HG02798 (cell line): ENCODE data around the gene WDCP.
"Not testable (repeated sequence)": the region's sequence is repeated elsewhere in the genome, so short reads cannot be mapped to it uniquely, and the experiment has no call there.

Experiments used
- ATAC-seq: cut with Tn5 transposase; IDR thresholded peaks from one replicate; pipeline ENCODE4 v1.9.1; 2021; ENCODE audit warnings: mild to moderate bottlenecking; ENCODE audit not compliant: unreplicated experiment, poor library complexity

WDCP gene, protein sequence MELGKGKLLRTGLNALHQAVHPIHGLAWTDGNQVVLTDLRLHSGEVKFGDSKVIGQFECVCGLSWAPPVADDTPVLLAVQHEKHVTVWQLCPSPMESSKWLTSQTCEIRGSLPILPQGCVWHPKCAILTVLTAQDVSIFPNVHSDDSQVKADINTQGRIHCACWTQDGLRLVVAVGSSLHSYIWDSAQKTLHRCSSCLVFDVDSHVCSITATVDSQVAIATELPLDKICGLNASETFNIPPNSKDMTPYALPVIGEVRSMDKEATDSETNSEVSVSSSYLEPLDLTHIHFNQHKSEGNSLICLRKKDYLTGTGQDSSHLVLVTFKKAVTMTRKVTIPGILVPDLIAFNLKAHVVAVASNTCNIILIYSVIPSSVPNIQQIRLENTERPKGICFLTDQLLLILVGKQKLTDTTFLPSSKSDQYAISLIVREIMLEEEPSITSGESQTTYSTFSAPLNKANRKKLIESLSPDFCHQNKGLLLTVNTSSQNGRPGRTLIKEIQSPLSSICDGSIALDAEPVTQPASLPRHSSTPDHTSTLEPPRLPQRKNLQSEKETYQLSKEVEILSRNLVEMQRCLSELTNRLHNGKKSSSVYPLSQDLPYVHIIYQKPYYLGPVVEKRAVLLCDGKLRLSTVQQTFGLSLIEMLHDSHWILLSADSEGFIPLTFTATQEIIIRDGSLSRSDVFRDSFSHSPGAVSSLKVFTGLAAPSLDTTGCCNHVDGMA

DNA sequence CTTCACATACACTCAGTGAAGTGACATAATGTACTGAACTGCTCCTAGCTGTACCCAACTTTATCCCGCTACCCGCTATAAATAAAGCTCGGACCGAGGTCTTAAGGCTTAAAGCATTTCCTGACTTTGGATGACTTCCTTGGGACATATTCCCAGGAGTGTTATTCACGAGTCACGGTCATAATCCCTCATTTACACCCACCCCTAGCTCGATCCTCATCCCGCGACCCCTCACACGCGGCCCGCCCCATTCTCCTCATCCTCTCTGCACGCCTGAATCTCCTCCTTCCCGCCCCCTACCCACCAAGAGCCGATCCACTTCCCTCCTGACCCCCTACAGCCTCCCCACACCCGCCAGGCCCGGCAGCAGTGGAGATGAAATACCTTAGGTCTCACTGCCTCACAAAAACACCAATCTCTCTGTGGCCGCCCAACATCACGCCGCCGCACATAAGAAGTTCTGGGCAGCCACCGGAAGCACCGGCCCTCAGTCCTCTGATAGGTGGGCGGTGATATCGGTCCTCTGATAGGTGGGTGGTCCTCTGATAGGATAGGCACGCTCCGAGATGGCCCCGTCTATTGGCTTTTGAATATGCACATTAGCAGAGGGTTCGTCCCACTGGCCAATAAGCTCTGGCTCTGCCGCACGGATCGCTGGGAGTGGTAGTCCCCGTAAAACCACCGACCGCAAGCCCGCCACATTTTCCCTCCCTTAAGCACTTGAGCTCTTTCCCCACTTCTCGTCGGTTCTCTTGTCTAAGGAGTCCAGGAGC is at the start of gene WDCP:
WDCP (minus strand) TSS at position 462 of the 773 bp plus-strand sequence. CDS start 7,897 bp downstream, outside the sequence.
- ATAC-seq, result peak; percentile 99

DNA sequence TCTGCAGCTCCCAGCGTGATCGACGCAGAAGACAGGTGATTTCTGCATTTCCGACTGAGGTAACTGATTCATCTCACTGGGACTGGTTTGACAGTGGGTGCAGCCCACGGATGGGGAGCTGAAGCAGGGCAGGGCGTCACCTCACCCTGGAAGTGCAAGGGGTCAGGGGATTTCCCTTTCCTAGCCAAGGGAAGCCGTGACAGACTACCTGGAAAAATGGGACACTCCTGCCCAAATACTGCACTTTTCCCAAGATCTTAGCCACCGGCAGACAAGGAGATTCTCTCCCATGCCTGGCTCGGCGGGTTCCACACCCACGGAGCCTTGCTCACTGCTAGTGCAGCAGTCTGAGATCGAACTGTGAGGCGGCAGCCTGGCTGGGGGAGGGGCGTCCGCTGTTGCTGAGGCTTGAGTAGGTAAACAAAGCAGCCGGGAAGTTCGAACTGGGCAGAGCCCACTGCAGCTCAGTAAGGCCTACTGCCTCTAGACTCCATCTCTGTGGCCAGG is 48.0 kb upstream of the WDCP start:
- ATAC-seq, result not testable (repeated sequence)

DNA sequence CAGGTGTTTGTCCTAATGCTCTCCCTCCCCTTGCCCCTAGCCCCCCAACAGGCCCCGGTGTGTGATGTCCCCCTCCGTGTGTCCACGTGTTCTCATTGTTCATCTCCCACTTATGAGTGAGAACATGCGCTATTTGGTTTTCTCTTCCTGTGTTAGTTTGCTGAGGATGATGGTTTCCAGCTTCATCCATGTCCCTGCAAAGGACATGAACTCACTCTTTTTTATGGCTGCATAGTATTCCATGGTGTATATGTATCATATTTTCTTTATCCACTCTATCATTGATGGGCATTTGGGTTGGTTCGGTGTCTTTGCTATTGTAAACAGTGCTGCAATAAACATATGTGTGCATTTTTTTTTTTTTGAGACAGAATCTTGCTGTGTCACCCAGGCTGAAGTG is 46.1 kb upstream of the WDCP start:
- ATAC-seq, result not testable (repeated sequence)

DNA sequence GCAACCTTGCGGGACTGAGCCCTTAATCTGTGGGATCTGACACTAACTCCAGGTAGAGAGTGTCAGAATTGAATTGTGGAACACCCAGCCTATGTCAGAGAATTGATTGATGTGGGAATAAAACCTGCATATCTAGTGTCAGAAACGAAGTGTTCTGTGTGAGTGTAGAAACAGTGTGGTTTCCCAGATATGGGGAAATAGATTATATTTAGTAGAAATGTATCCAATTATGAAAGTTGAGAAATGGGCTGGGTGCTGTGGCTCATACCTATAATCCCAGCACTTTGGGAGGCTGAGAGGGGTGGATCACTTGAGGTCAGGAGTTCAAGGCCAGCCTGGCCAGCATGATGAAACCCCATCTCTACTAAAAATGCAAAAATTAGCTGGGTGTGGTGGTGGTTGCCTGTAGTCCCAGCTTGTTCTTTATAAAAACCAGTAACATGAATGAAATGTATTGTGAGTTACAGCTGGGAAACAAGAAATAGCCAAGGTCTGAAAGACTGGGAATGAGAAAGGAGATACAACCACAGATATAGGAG is 41.7 kb upstream of the WDCP start:
- no peak for ATAC-seq

DNA sequence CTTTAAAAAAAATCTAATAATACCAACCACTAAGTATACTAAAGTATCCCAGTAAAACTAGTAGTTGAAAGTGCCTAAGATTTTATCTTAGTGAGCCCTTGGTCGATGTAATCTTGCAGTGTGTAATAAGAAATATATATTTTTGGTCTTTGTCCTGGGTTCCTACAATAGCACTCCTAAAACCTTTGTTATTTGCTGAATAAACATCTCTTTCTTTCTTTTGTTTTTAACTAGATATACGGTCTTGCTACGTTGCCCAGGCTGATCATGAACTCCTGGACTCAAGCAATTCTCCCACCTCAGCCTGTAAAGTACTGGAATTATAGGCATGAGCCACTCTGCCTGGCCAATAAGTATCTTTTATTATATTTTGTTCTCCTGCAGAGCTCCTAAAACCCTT is 39.8 kb upstream of the WDCP start:
- ATAC-seq, result no peak

DNA sequence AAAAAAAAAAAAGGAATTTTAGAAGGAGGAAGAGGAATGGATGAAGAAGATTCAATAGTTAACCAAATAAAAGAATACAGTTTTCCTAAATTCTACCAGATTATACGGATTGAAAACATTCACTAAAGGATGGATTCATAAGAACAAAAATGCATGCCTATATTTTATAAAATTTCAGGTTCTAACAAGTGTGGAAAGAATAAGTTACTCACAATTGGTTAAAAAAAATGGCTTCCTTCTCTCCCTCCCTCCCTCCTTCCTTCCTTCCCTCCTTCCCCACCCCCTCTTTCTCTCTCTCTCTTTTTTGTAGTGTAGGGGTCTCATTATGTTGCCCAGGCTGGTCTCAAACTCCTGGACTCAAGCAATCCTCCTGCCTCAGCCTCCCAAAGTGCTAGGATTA is 39.0 kb upstream of the WDCP start:
- ATAC-seq, result no peak

DNA sequence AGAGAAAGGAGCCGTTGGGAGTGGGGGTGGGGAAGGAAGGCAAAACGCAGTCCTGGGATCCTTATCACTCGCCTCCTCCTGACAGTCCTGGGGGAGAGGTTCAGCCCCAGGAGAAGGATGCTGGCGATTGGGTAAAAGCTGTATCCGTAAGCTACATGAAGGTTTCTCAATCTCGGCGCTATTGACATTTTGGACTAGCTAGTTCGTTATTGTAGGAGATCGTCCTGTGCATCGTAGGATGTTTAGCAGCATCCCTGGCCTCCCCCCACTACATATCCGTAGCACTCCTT is 38.0 kb upstream of the WDCP start:
- no peak for ATAC-seq

DNA sequence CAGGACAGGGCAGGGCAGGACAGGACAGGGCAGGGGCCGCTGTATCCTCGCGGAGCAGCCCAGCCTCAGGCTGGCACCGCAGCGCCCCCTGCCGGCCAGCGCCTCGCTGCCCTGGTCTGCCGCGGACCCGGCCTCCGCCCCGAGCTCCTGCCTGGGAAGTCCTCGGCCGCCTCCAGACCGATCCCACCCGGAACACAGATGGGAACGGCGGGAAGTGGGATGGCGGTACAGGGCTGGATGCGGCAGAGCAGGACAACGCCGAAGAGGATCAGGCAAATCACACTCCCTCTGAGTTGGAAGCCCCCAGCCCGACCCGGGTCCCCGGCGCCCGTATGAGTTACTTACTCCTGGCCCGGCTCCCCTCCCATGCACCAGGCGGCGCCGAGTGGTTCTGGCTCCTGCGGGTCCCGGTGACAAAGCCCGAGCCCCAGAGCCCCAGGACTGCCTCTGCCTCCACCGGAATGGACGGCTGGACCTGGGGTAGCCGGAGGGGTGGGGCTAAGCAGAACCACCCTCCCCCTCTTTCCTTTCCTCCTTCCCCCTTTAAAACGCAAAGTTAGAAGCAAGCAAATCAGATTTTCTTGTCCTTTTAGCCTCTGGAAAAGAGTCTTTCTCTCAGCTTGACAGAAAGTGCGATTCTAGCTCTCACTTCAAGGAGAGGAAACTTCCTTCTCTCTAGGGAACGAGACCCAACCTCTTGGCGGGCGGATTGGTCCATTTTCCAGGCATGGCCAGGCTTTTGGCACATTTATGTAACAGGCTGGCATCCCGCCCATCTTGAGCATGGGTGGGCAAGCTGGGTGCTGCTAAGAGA is 37.4 kb upstream of the WDCP start, which contains the start of gene TP53I3:
TP53I3 (minus strand) TSS at position 449 of the 814 bp plus-strand sequence. CDS start 508 bp downstream, outside the sequence.
- ATAC-seq, result peak; percentile 84

DNA sequence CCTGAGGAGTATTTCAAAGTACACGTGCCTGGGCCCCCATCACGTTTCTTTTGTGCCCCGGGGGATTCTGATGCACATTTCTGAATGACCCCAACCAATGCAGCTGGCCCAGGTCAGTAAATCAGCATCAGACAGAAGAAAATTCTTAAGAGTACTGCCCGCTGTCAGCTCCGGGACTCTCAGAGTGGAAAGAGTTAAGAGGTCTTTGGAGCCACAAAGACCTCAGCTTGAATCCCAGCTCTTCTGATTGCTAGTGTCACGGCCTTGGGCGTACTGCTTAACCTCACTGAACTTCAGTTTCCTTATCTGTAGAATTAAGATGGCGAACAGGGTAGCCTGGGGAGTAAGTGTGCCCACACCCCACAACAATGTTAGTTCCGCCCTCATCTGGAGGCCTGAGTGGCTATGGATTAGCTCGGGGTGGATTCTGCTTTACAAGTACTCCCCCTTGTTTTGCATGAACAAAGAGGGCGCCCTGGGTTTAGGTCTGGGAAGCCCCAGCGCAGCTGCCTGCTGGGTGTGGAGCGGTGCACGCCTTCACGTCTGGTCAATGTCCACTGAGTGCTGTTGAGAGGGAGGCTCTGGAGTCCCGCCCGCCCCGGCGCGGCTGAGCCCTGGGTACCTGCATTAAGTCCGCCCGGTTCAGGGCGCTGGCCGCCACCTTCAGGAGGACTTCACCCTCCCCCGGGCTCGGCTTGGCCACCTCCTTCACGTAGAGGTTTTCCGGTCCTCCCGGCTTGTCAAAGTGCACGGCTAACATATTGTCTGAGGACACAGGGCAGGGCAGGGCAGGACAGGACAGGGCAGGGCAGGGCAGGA is 36.6 kb upstream of the WDCP start:
- ATAC-seq, result peak; percentile 79

DNA sequence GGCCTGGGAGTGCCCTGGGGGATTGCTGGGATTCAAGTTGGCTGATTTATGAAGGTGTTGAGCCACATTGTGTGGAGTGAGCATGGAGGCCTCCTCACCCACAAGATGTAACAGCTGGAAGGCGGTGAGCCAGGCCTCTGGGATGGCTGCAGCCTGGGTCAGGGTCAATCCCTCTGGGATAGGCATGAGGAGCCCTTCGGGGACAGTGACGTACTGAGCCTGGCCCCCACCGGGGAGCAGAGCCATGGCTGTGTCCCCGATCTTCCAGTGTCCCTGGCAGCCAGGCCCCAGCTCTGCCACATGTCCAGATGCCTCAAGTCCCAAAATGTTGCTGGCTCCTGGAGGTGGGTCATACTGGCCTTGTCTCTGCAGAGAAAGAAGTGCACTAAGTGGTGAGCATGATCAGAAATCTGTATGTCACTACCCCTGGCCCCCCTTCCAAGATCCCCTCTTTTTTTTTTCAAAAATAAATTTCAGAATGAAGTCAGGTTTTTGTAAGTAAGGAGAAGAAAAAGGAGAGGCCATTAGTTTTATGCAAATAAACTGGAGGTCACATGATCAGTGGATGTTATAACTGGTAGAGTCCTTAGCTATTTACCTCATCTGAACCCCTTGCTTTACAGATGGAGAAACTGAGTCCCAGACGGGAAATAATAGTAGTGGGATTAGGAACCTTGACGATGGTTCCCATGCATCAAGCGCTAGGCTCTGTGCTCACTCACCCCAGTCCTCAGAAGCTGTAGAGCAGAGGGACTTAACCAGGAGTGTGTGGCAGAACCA is 35.8 kb upstream of the WDCP start:
- ATAC-seq, result no peak

DNA sequence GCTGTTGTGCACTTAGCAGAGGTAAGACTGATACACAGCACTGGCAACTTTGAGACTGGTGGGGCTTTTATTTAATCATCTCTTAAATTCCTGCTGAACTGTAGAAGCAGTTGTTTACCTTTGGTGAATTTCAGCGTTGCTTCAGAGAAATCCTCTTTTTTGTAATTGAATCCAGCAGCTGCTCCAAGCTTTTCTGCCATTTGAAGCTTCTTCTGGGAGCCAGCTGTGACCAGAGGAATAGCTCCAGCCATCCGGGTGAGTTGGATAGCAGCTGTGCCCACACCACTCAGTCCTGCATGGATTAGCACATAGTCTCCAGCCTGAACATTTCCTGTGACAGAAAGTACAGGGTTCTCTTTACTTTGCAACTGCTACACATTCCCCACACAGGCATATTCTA is 33.5 kb upstream of the WDCP start:
- ATAC-seq, result no peak

DNA sequence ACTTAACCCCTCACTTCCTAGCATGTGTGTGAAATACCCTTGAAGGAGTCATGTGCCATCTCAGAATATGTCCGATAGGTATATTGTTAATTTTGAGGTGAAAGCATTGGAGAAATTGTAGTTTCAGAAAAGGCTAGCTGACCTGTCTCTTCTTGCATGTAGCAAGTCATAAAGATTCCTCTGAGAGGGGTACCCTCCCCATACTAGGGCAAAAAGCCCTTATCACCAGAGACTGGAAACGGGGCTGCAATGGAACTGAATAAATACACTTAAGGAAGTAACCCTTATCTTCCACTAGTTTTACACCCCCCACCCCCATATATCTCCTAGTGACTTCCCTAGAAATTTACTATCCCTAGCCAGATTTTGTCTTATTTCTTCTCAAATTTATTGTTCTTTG is 30.7 kb upstream of the WDCP start:
- no peak for ATAC-seq

DNA sequence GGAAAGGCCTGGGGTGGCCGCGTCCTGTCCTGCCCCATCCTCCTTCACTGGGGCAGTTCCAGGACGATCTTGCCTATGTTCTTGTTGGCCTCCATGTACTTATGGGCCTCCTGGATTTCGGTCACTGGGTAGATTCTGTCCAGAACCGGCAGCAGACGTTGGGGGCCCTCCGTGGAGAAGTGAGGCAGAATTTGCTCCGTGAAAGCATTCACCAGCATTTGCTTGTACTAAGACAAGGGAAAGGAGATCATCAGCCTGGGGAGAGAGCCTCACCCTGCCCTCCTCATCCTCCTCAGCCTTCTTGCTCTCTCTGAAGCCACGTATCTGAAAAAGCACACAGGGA is 30.3 kb upstream of the WDCP start:
- ATAC-seq, result no peak

DNA sequence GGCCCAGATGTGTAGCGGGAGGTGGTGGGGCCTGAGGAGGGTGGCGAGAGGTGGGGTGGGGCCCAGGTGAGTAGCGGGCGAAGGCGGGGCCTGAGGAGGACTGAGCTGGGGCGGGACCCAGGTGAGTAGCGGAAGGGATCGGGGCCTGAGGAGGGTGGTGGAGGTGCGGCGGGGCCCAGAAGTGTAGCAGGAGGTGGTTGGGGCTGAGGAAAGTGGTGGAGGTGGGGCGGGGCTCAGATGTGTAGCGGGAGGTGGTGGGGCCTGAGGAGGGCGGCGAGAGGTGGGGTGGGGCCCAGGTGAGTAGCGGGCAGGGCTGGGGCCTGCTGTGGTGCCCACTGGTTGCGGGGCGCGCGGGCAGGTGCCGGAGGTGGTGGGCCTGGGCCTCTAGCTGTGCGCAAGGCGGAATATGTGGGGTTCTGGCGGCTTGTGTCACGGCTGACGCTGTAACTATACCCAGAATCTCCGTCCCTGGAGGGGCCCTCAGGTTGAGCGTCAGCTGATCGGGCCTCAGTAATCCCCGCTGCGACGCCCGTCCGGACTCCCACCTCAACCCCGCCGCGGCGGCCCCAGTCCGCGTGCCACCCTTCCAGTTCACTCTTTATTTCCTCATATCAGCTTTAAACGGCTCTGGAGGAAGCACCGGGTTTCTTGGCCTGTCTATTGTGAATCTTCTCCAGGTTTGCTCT is 29.8 kb upstream of the WDCP start:
- peak; percentile 1 for ATAC-seq

DNA sequence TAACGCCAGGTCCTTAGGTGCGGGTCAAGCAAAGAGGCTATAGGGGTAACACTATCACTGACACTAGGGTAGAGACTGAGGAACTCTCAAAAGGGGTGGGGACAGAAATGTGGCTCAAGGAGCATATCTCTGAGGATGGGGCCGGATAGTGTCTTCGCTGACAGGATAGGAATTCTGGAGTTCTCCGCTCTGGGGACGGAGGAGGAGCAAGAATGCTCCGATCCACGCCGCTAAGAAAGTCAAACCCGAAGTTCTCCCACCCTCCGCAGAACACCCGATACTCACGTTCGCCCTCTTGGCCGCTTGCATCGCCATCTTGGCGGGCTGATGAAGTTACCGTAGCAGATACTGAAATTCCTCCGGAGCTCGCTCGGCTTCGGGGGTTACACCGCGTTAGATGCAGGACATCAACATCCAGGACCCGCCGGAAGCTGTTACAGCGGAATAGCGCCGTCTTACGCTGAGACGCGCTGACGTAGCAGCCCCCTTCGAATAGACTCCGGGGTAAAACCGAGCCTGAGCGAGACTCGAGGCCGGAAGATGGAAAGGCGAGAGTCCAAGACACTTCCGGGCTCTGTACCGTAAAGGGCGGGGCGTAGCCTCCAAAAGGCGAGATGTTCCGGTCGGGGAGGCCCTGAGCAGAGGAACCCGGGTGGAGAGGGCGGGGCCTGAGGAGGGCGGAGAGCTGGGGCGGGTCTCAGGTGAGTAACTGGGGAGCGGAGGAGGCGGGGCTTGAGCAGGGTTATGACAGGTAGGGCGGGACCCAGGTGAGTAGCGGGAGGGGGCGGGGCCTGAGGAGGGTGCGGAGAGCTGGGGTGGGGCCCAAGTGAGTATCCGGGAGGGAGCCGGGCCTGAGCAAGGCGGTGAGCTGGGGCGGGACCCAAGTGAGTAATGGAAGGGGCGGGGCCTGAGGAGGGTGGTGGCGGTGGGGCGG is 29.0 kb upstream of the WDCP start, which contains the start of gene SF3B6:
SF3B6 (minus strand) TSS at position 412 of the 934 bp plus-strand sequence; CDS start at position 315, 97 bp downstream.
- peak; percentile 96 for ATAC-seq

DNA sequence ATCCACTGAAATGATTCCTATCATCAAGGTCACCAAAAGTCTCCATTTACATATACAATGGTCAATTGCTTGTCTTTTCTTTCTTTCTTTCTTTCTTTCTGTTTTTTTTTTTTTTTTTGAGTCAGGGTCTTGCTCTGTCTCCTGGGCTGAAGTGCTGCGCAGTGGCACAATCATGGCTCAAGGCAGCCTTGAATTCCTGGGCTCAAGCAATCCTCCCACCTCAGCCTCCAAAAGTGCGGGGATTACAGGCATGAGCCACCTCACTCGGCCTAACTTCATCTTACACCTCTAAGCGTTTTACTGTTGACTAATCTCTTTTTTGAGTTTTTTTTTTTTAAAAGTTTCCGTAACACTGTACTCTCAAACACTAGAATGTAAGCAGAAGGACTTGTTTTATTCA is 28.1 kb upstream of the WDCP start:
- no peak for ATAC-seq
